NCI-H1048 (cell line): ENCODE results near the gene ANO6.
"Not testable (repeated sequence)": the region's sequence is repeated elsewhere in the genome, so short reads cannot be mapped to it uniquely, and the experiment has no call there.

Source experiments
- DNase-seq: peaks from one replicate; lab custom pipeline; 2025; lab: John Stamatoyannopoulos, UW

Gene ANO6

GRCh38 chr12:45236383-45236782 is 20.5 kb downstream of the ANO6 start:
- not testable (repeated sequence) for DNase-seq

- no peak for DNase-seq
Measured at GRCh38 chr12:45242180-45242579, 26.3 kb downstream of the ANO6 start.

GRCh38 chr12:45243963-45244362 is 28.1 kb downstream of the ANO6 start:
- no peak for DNase-seq

GRCh38 chr12:45244561-45245343 is 28.9 kb downstream of the ANO6 start:
- no peak for DNase-seq

GRCh38 chr12:45246236-45246635 is 30.3 kb downstream of the ANO6 start:
- DNase-seq, result no peak

- no peak for DNase-seq
Measured at GRCh38 chr12:45247589-45247988, 31.7 kb downstream of the ANO6 start.

- DNase-seq, result no peak
Measured at GRCh38 chr12:45248095-45248494, 32.2 kb downstream of the ANO6 start.

- DNase-seq, result no peak
Measured at GRCh38 chr12:45254254-45254653, 38.4 kb downstream of the ANO6 start.

- DNase-seq, result no peak
Measured at GRCh38 chr12:45256721-45257120, 40.8 kb downstream of the ANO6 start.

GRCh38 chr12:45257185-45257930 is 41.5 kb downstream of the ANO6 start:
- DNase-seq, result no peak

- no peak for DNase-seq
Measured at GRCh38 chr12:45259675-45260074, 43.8 kb downstream of the ANO6 start.

- no peak for DNase-seq
Measured at GRCh38 chr12:45260104-45260815, 44.4 kb downstream of the ANO6 start.

- DNase-seq, result no peak
Measured at GRCh38 chr12:45260854-45261253, 45.0 kb downstream of the ANO6 start.

GRCh38 chr12:45262185-45262584 is 46.3 kb downstream of the ANO6 start:
- DNase-seq, result not testable (repeated sequence)

GRCh38 chr12:45263587-45263986 is 47.7 kb downstream of the ANO6 start:
- DNase-seq, result no peak

GRCh38 chr12:45268672-45269411 is 52.9 kb downstream of the ANO6 start:
- no peak for DNase-seq

- DNase-seq, result no peak
Measured at GRCh38 chr12:45269412-45269751, 53.5 kb downstream of the ANO6 start.

GRCh38 chr12:45270951-45271350 is 55.1 kb downstream of the ANO6 start:
- no peak for DNase-seq

GRCh38 chr12:45273717-45274271 is 57.9 kb downstream of the ANO6 start:
- no peak for DNase-seq

GRCh38 chr12:45276154-45276755 is 60.4 kb downstream of the ANO6 start:
- DNase-seq, result no peak

- no peak for DNase-seq
Measured at GRCh38 chr12:45278447-45278846, 62.6 kb downstream of the ANO6 start.
